Thyroid gland (tissue), 4 donors: ENCODE measurements around the gene NMBR. TPM values are rescaled to one million over a fixed set of nuclear protein-coding genes. Genes with fewer than 3 reads are reported as not detected.

Experiments used
- DNase-seq, 2 donors: peaks; one replicate each; pipeline ENCODE4 v3.0.0-alpha.2; 2019
- H3K27ac ChIP-seq, 3 donors: fragments of 200-600 bp; sonication (generic); 1 replicate in 2 of 3; 2 replicates in 1 of 3; pipeline ENCODE4 v1.5.1; 2016 to 2019; ENCODE audit warnings: mild to moderate bottlenecking in 1 of 3, moderate library complexity in 1 of 3
- H3K27me3 ChIP-seq: fragments of 200-600 bp; sonication (generic); one replicate; pipeline ENCODE4 v1.5.1; 2019
- H3K36me3 ChIP-seq, 2 donors: fragments of 200-600 bp; sonication (generic); one replicate each; pipeline ENCODE4 v1.5.1; 2016 to 2019
- H3K4me1 ChIP-seq, 2 donors: fragments of 200-600 bp; sonication (generic); one replicate each; pipeline ENCODE4 v1.5.1; 2017 to 2019
- H3K4me3 ChIP-seq, 3 donors: fragments of 200-600 bp; sonication (generic); replicated peaks in 1 of 3; 1 replicate in 2 of 3; 2 replicates in 1 of 3; pipeline ENCODE4 v1.5.1; 2016; ENCODE audit warnings: mild to moderate bottlenecking in 1 of 3
- H3K9me3 ChIP-seq: fragments of 200-600 bp; sonication (generic); one replicate; pipeline ENCODE4 v1.5.1; 2017
- POLR2A ChIP-seq, 2 donors: fragments of 450-650 bp; IDR thresholded peaks; one replicate each; pipeline ENCODE4 v1.6.1; 2017; ENCODE audit warnings: antibody characterized with exemption in 2 of 2, mild to moderate bottlenecking in 2 of 2, moderate library complexity in 1 of 2
- WGBS, 2 donors: methylation state at CpG; one replicate each; pipeline ENCODE4 v1.1.5; 2017; 5-methylcytosine and 5-hydroxymethylcytosine counted together
- intact Hi-C: fragments of 100-400 bp; cut with DNase I; formaldehyde crosslinking; loops from one replicate; pipeline ENCODE4 v1.15.1; 2023
- total RNA-seq, 4 donors: library from RNA; depleted of rRNA; stranded (reverse); fragments of >200 nt; gene quantifications; one replicate each; pipeline ENCODE4 v1.2.3, GENCODE V29; 2016
- TF ChIP-seq, protein P1 (sequence below), 6 experiments: fragments of 200-600 bp in 3 of 6; fragments of 450-650 bp in 3 of 6; sonication (generic) in 3 of 6; IDR thresholded peaks; one replicate each; pipeline ENCODE4 v1.5.1; 2016 to 2019; ENCODE audit warnings: antibody characterized with exemption in 6 of 6, mild to moderate bottlenecking in 2 of 6, inconsistent platforms in 1 of 6, moderate library complexity in 1 of 6

The NMBR gene
- total RNA-seq, 4 donors from 2014 or later, result 0.33 TPM; not detected in 3

DNA sequence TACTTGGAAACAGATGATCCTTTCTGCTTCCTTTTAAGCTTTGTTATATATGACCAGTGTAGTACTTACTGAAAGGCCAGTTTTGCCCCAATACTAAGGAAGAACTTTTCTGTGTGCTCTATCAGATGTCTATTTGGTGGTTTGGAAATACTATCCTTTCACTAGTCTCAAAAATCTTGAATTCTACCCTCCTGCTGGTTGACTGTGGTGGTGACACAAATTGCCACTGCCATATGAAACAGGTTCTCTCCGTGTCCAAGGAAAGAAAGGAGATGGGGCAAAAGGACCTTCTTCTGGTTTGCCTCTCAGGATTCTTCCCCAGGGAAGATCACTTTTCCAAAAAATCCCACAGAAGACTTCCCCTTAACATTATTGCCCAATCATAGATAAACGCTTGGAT, 8.0 kb downstream of the NMBR start:
- Histone ChIP-seq H3K9me3 (no peaks in the 10 kb centered on the region), H3K27me3 (no peaks in the 10 kb centered on the region), H3K36me3 (no peaks in the 10 kb centered on the region), H3K4me3 (no peak overlapping the region), H3K27ac (no peak overlapping the region), H3K4me1 (no peaks in the 10 kb centered on the region)
- 51 to 65% methylated on average over 2 of the region's 2 CpGs for WGBS, 2 donors
- TF ChIP-seq POLR2A (IDR thresholded peaks at IDR 0.05), result no peak
- TF ChIP-seq, protein P1, sequence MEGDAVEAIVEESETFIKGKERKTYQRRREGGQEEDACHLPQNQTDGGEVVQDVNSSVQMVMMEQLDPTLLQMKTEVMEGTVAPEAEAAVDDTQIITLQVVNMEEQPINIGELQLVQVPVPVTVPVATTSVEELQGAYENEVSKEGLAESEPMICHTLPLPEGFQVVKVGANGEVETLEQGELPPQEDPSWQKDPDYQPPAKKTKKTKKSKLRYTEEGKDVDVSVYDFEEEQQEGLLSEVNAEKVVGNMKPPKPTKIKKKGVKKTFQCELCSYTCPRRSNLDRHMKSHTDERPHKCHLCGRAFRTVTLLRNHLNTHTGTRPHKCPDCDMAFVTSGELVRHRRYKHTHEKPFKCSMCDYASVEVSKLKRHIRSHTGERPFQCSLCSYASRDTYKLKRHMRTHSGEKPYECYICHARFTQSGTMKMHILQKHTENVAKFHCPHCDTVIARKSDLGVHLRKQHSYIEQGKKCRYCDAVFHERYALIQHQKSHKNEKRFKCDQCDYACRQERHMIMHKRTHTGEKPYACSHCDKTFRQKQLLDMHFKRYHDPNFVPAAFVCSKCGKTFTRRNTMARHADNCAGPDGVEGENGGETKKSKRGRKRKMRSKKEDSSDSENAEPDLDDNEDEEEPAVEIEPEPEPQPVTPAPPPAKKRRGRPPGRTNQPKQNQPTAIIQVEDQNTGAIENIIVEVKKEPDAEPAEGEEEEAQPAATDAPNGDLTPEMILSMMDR (IDR thresholded peaks at IDR 0.05), result no peak
- intact Hi-C loops, result no loop called here
- no peak for DNase-seq

DNA sequence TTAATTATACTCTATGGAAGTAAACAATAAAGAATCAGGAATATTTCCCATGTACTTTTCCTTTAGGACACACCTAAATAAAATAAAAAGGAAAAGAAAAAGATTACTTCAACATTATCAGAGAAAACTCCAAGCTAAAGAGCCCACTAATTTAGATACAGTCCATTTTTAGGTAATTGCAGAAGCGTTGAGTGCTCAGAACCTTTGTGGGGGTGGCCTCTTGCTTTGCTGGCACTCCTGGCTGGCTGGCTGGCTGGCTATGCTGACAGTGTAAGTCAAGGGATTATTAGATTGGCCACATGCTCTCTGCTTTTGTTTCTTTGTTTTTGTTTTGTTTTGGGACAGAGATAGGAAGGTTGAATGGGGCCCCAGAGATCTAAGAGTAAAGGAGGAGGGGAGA, 14.3 kb downstream of the NMBR start, which contains the start of gene GJE1:
GJE1 (plus strand) TSS at position 301 of the 400 bp plus-strand sequence. CDS start 234 bp downstream, outside the sequence.
- WGBS, 2 donors, result 38 to 53% methylated on average over 1 of the region's 1 CpG
- Histone ChIP-seq H3K9me3 (no peaks in the 10 kb centered on the region), H3K4me3 (no peak within 1 kb of the TSS), H3K4me1 (no peaks in the 10 kb centered on the region), H3K27ac (no peak within 1 kb of the TSS), H3K27me3 (no peaks in the 10 kb centered on the region), H3K36me3 (no peaks in the 10 kb centered on the region)
- intact Hi-C loops, result no loop called here
- no peak for TF ChIP-seq POLR2A (IDR thresholded peaks at IDR 0.05)
- TF ChIP-seq, protein P1 (IDR thresholded peaks at IDR 0.05), result no peak
- no peak for DNase-seq

- H3K4me3 ChIP-seq, result no peak overlapping the region
- H3K4me1 ChIP-seq, result no peaks in the 10 kb centered on the region
- no peaks in the 10 kb centered on the region for H3K27me3 ChIP-seq
- intact Hi-C loops, result no loop called here
- no peak overlapping the region for H3K27ac ChIP-seq
- no peak for DNase-seq
- WGBS, 2 donors, result 79 to 83% methylated on average over 1 of the region's 1 CpG
- H3K36me3 ChIP-seq, result no peaks in the 10 kb centered on the region
- H3K9me3 ChIP-seq, result no peaks in the 10 kb centered on the region
- TF ChIP-seq POLR2A (IDR thresholded peaks at IDR 0.05), result no peak
- TF ChIP-seq, protein P1 (IDR thresholded peaks at IDR 0.05), result no peak
Observed at GRCh38 chr6:142130814-142131213, 16.1 kb downstream of the NMBR start.

- 80 to 84% methylated on average over 3 of the region's 3 CpGs for WGBS, 2 donors
- H3K27ac ChIP-seq, result no peak overlapping the region
- no peaks in the 10 kb centered on the region for H3K27me3 ChIP-seq
- H3K4me3 ChIP-seq, result no peak overlapping the region
- H3K9me3 ChIP-seq, result no peaks in the 10 kb centered on the region
- H3K36me3 ChIP-seq, result no peaks in the 10 kb centered on the region
- intact Hi-C loops, result no loop called here
- TF ChIP-seq POLR2A (IDR thresholded peaks at IDR 0.05), result no peak
- TF ChIP-seq, protein P1 (IDR thresholded peaks at IDR 0.05), result no peak
- H3K4me1 ChIP-seq, result no peaks in the 10 kb centered on the region
- DNase-seq, result no peak
Observed at GRCh38 chr6:142121342-142121741, 25.6 kb downstream of the NMBR start.

DNA sequence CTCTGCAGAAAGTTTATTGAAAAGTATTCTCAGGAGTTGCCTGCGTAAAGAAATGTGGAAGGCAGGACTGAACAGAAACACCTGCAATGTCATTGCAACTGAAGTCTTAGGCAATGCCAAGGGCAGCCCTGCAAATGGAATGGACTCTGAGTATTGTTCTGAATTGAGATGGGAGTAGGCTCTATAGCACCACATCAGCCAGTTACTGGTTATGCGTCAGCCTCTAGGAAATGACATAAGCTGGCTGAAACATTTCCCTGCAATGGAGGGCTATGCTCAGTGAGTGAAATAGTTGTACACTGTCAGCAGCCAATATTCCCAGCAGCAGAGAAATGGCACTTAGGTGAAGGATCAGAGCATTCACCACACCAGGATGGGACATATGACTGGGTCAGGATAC, 28.0 kb downstream of the NMBR start:
- WGBS, 2 donors, result 88 to 89% methylated on average over 2 of the region's 2 CpGs
- H3K36me3 ChIP-seq, result no peaks in the 10 kb centered on the region
- no peaks in the 10 kb centered on the region for H3K9me3 ChIP-seq
- no peak for TF ChIP-seq POLR2A (IDR thresholded peaks at IDR 0.05)
- TF ChIP-seq, protein P1 (IDR thresholded peaks at IDR 0.05), result no peak
- intact Hi-C loops, result no loop called here
- no peak overlapping the region for H3K27ac ChIP-seq
- H3K27me3 ChIP-seq, result no peaks in the 10 kb centered on the region
- H3K4me1 ChIP-seq, result no peaks in the 10 kb centered on the region
- no peak overlapping the region for H3K4me3 ChIP-seq
- no peak for DNase-seq
